OCI-LY7 (cell line): ENCODE measurements around the gene AMDHD1. TPM values are rescaled to one million over a fixed set of nuclear protein-coding genes. Genes with fewer than 3 reads are reported as not detected.
A peak's percentile ranks its signal among the peaks of the same experiment; 100 is the strongest.

Source experiments
- BruUV-seq: library from RNA; stranded (reverse); fragments of 400-500 nt; replicated peaks from 2 replicates; lab custom pipeline; 2021; lab: Mats Ljungman, UMichigan
- CTCF ChIA-PET: fragments of 300-600 bp; sonication (Branson Sonifier 250); formaldehyde crosslinking; loops from one replicate; lab custom pipeline; 2022; ENCODE audit warnings: antibody characterized with exemption; ENCODE audit not compliant: unreplicated experiment; lab: Charles Lee
- POLR2A ChIA-PET: fragments of 300-600 bp; sonication (Branson Sonifier 250); formaldehyde crosslinking; loops from one replicate; lab custom pipeline; 2022; ENCODE audit warnings: antibody characterized with exemption; lab: Charles Lee
- DNase-seq: peaks from one replicate; pipeline ENCODE4 v3.0.0-alpha.2; 2015; ENCODE audit warnings: low spot score
- H2AFZ ChIP-seq: fragments of 200-600 bp; sonication (generic), shearing (Covaris generic); 2 replicates; pipeline ENCODE4 v1.6.1; 2014; ENCODE audit warnings: mild to moderate bottlenecking, antibody characterized with exemption, low read length, moderate library complexity
- H3K27ac ChIP-seq: fragments of 200-600 bp; sonication (generic); 2 replicates; pipeline ENCODE4 v1.5.1; 2014; ENCODE audit warnings: mixed run types, low read depth, mild to moderate bottlenecking, moderate library complexity, low read length, inconsistent platforms; ENCODE audit not compliant: poor library complexity, severe bottlenecking
- H3K36me3 ChIP-seq: fragments of 200-600 bp; sonication (generic); 2 replicates; pipeline ENCODE4 v1.6.1; 2014; ENCODE audit warnings: mild to moderate bottlenecking, antibody characterized with exemption, low read length, moderate library complexity, mixed read lengths; ENCODE audit not compliant: insufficient read depth
- H3K4me1 ChIP-seq: fragments of 200-600 bp; sonication (generic); 2 replicates; pipeline ENCODE4 v1.5.1; 2014; ENCODE audit warnings: mild to moderate bottlenecking, low read length; ENCODE audit not compliant: insufficient read depth, poor library complexity, severe bottlenecking
- H3K4me2 ChIP-seq: fragments of 200-600 bp; sonication (generic); 2 replicates; pipeline ENCODE4 v1.6.1; 2014; ENCODE audit warnings: mild to moderate bottlenecking, low read length
- H3K4me3 ChIP-seq: fragments of 200-600 bp; sonication (generic); 2 replicates; pipeline ENCODE4 v1.5.1; 2014; ENCODE audit warnings: mild to moderate bottlenecking, low read depth, low read length; ENCODE audit not compliant: poor library complexity, severe bottlenecking
- H3K79me2 ChIP-seq: fragments of 200-600 bp; sonication (generic); 2 replicates; pipeline ENCODE4 v1.6.1; 2016; ENCODE audit warnings: low read depth, mild to moderate bottlenecking, low read length, moderate library complexity, mixed read lengths; ENCODE audit not compliant: insufficient read depth
- H3K9me2 ChIP-seq: fragments of 200-600 bp; sonication (generic); 2 replicates; pipeline ENCODE4 v1.6.1; 2016; ENCODE audit warnings: mild to moderate bottlenecking, low read length, mixed read lengths; ENCODE audit not compliant: insufficient read depth
- H3K9me3 ChIP-seq: fragments of 200-600 bp; sonication (generic); 2 replicates; pipeline ENCODE4 v1.6.1; 2014; ENCODE audit warnings: mild to moderate bottlenecking, mixed run types, low read length, mixed read lengths
- H4K20me1 ChIP-seq: fragments of 200-600 bp; sonication (generic); 2 replicates; pipeline ENCODE4 v1.6.1; 2014; ENCODE audit warnings: mild to moderate bottlenecking, antibody characterized with exemption, low read length, moderate library complexity, mixed read lengths; ENCODE audit not compliant: insufficient read depth
- CTCF ChIP-seq: fragments of 200-600 bp; sonication (generic); conservative IDR thresholded peaks from 2 replicates; pipeline ENCODE4 v1.5.1; 2014; ENCODE audit warnings: mild to moderate bottlenecking, antibody characterized with exemption, low read length, moderate library complexity, mixed read lengths
- EZH2phosphoT487 ChIP-seq: fragments of 200-600 bp; sonication (generic); IDR thresholded peaks from 2 replicates; pipeline ENCODE4 v1.6.1; 2018; ENCODE audit warnings: low read depth, borderline replicate concordance, mild to moderate bottlenecking, mixed run types, antibody characterized with exemption, low read length, moderate library complexity, mixed read lengths
- intact Hi-C: fragments of 100-400 bp; cut with micrococcal nuclease; formaldehyde crosslinking; loops from one replicate; pipeline ENCODE4 v1.10.0; 2022; ENCODE audit not compliant: unreplicated experiment
- total RNA-seq, 2 experiments: library from RNA; depleted of rRNA in 1 of 2; stranded (reverse); fragments of >200 nt in 1 of 2; shearing (Covaris generic) in 1 of 2; gene quantifications; 2 replicates each; pipeline ENCODE4 v1.2.3, GENCODE V29; 2014 to 2022

Gene AMDHD1
- total RNA-seq, 2 experiments from 2014 or later, result 0.50 to 2.8 TPM

- Histone ChIP-seq H2AFZ (no peak overlapping the region), H3K27ac (no peak overlapping the region), H3K9me2 (no peaks in the 10 kb centered on the region), H4K20me1 (no peaks in the 10 kb centered on the region), H3K79me2 (no peaks in the 10 kb centered on the region), H3K36me3 (peaks cover 34% of the 10 kb centered on the region), H3K9me3 (no peaks in the 10 kb centered on the region), H3K4me2 (no peak overlapping the region), H3K4me1 (peaks cover 7% of the 10 kb centered on the region), H3K4me3 (no peak overlapping the region)
- no peak for TF ChIP-seq EZH2phosphoT487
- TF ChIP-seq CTCF, result peak; percentile 88
- no TSS peak for BruUV-seq
- intact Hi-C loops, result loop anchor here (1.0 to 10.0 kb wide), 3 partner anchors 80 to 374 kb away; no protein-coding TSS in a partner anchor
- DNase-seq, result peak; percentile 78
- CTCF ChIA-PET, result interaction anchor here (0.6 to 1.3 kb wide), 6 partner anchors 9 to 245 kb away, joined by 3 to 8 read pairs (median 4); no protein-coding TSS in a partner anchor
- POLR2A ChIA-PET, result interaction anchor here (0.6 to 1.0 kb wide), 4 partner anchors 9 to 926 kb away, joined by 3 to 5 read pairs (median 4); partner anchors contain the start of gene LTA4H
Observed at GRCh38 chr12:95998611-95999286, 55.6 kb downstream of the AMDHD1 start.

GRCh38 chr12:95999484-95999883 is 56.4 kb downstream of the AMDHD1 start:
- peaks cover 39% of the 10 kb centered on the region for H3K36me3 ChIP-seq
- BruUV-seq, result no TSS peak
- no peak overlapping the region for H2AFZ ChIP-seq
- TF ChIP-seq CTCF (no peak), EZH2phosphoT487 (no peak)
- H3K27ac ChIP-seq, result no peak overlapping the region
- DNase-seq, result no peak
- H3K4me2 ChIP-seq, result no peak overlapping the region
- no peaks in the 10 kb centered on the region for H3K9me3 ChIP-seq
- intact Hi-C loops, result loop anchor here (10.0 kb wide), 2 partner anchors 295 to 375 kb away; no protein-coding TSS in a partner anchor
- CTCF ChIA-PET, result no interaction called here
- H4K20me1 ChIP-seq, result no peaks in the 10 kb centered on the region
- no peak overlapping the region for H3K4me3 ChIP-seq
- H3K79me2 ChIP-seq, result no peaks in the 10 kb centered on the region
- peaks cover 7% of the 10 kb centered on the region for H3K4me1 ChIP-seq
- no peaks in the 10 kb centered on the region for H3K9me2 ChIP-seq
- POLR2A ChIA-PET, result interaction anchor here (0.6 to 1.9 kb wide), 4 partner anchors 20 to 105 kb away, joined by 3 to 10 read pairs (median 3); no protein-coding TSS in a partner anchor

GRCh38 chr12:96000858-96001257 is 57.7 kb downstream of the AMDHD1 start:
- Histone ChIP-seq H3K79me2 (no peaks in the 10 kb centered on the region), H4K20me1 (no peaks in the 10 kb centered on the region), H3K4me1 (peaks cover 7% of the 10 kb centered on the region), H2AFZ (no peak overlapping the region), H3K27ac (no peak overlapping the region), H3K4me2 (no peak overlapping the region), H3K4me3 (no peak overlapping the region), H3K9me3 (no peaks in the 10 kb centered on the region), H3K9me2 (no peaks in the 10 kb centered on the region), H3K36me3 (peaks cover 53% of the 10 kb centered on the region)
- ChIA-PET POLR2A (interaction anchor here (0.5 to 1.9 kb wide), 5 partner anchors 20 to 864 kb away, joined by 3 to 10 read pairs (median 3); no protein-coding TSS in a partner anchor), CTCF (interaction anchor here (0.8 kb wide), 1 partner anchor 20 kb away, joined by 3 read pairs; no protein-coding TSS in a partner anchor)
- TF ChIP-seq CTCF (no peak), EZH2phosphoT487 (no peak)
- no peak for DNase-seq
- intact Hi-C loops, result no loop called here
- no TSS peak for BruUV-seq
